22Rv1 (cell line): ENCODE measurements around the gene TNFRSF18.
"Not testable (repeated sequence)": the region's sequence is repeated elsewhere in the genome, so short reads cannot be mapped to it uniquely, and the experiment has no call there.

Experiments
- ZFX ChIP-seq: fragments of 450-650 bp; IDR thresholded peaks from 2 replicates; pipeline ENCODE4 v1.6.1; 2017; ENCODE audit warnings: antibody characterized with exemption, borderline replicate concordance
- TF ChIP-seq, protein P1 (sequence below): fragments of 450-650 bp; IDR thresholded peaks from 2 replicates; pipeline ENCODE4 v1.5.1; 2017; ENCODE audit warnings: mild to moderate bottlenecking

DNA sequence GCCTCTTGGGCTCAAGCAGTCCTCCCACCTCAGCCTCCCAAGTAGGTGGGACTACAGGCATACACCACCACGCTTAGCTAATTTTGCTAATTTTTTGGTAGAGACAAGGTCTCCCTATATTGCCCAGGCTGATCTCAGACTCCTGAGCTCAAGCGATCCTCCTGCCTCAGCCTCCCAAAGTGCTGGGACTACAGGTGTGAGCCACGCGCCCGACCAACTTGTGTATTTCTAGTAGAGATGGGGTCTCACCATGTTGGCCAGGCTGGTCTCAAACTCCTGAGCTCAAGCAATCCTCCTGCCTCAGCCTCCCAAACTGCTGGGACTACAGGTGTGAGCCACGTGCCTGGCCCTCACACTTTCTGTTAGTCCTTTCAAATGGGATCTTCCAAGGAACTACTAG is 10.7 kb downstream of the TNFRSF18 start:
- TF ChIP-seq, protein P1, sequence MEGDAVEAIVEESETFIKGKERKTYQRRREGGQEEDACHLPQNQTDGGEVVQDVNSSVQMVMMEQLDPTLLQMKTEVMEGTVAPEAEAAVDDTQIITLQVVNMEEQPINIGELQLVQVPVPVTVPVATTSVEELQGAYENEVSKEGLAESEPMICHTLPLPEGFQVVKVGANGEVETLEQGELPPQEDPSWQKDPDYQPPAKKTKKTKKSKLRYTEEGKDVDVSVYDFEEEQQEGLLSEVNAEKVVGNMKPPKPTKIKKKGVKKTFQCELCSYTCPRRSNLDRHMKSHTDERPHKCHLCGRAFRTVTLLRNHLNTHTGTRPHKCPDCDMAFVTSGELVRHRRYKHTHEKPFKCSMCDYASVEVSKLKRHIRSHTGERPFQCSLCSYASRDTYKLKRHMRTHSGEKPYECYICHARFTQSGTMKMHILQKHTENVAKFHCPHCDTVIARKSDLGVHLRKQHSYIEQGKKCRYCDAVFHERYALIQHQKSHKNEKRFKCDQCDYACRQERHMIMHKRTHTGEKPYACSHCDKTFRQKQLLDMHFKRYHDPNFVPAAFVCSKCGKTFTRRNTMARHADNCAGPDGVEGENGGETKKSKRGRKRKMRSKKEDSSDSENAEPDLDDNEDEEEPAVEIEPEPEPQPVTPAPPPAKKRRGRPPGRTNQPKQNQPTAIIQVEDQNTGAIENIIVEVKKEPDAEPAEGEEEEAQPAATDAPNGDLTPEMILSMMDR, result not testable (repeated sequence)
- not testable (repeated sequence) for TF ChIP-seq ZFX
